DOHH2 (cell line): ENCODE results near the gene TUBB3.

Experiments
- H3F3A ChIP-seq: fragments of 200-600 bp; sonication (generic), shearing (Covaris generic); 2 replicates; pipeline ENCODE4 v1.6.0; 2016; ENCODE audit warnings: antibody characterized with exemption, mild to moderate bottlenecking; ENCODE audit not compliant: control insufficient read depth, insufficient read depth
- H3K27ac ChIP-seq: fragments of 200-600 bp; sonication (generic); 2 replicates; pipeline ENCODE4 v1.5.1; 2014; ENCODE audit warnings: low read depth, mild to moderate bottlenecking, low read length, moderate library complexity
- H3K27me3 ChIP-seq: fragments of 200-600 bp; sonication (generic); 2 replicates; pipeline ENCODE4 v1.6.1; 2014; ENCODE audit warnings: mild to moderate bottlenecking, low read length, mixed read lengths; ENCODE audit not compliant: control insufficient read depth
- H3K36me3 ChIP-seq: fragments of 200-600 bp; sonication (generic); 2 replicates; pipeline ENCODE4 v1.6.1; 2014; ENCODE audit warnings: mild to moderate bottlenecking, low read length, moderate library complexity, mixed read lengths; ENCODE audit not compliant: control insufficient read depth
- H3K4me1 ChIP-seq: fragments of 200-600 bp; sonication (generic); 2 replicates; pipeline ENCODE4 v1.6.1; 2014; ENCODE audit warnings: mild to moderate bottlenecking, low read length, mixed read lengths; ENCODE audit not compliant: control insufficient read depth
- H3K4me2 ChIP-seq: fragments of 200-600 bp; sonication (generic); 2 replicates; pipeline ENCODE4 v1.6.0; 2014; ENCODE audit warnings: mild to moderate bottlenecking, low read length, moderate library complexity
- H3K4me3 ChIP-seq: fragments of 200-600 bp; sonication (generic); 2 replicates; pipeline ENCODE4 v1.5.1; 2014; ENCODE audit warnings: mild to moderate bottlenecking, low read length, mixed read lengths
- H3K79me2 ChIP-seq: fragments of 200-600 bp; sonication (generic); 2 replicates; pipeline ENCODE4 v1.6.1; 2014; ENCODE audit warnings: mild to moderate bottlenecking, low read length, mixed read lengths; ENCODE audit not compliant: control insufficient read depth
- H3K9me2 ChIP-seq: fragments of 200-600 bp; sonication (generic); replicated peaks from 2 replicates; pipeline ENCODE4 v1.6.1; 2014; ENCODE audit warnings: mild to moderate bottlenecking, low read length, mixed read lengths; ENCODE audit not compliant: control insufficient read depth
- H3K9me3 ChIP-seq: fragments of 200-600 bp; sonication (generic); 2 replicates; pipeline ENCODE4 v1.6.1; 2014; ENCODE audit warnings: antibody characterized with exemption, low read length, mixed read lengths; ENCODE audit not compliant: control insufficient read depth, insufficient read depth
- H4K20me1 ChIP-seq: fragments of 200-600 bp; sonication (generic); 2 replicates; pipeline ENCODE4 v1.6.0; 2014; ENCODE audit warnings: low read depth, mild to moderate bottlenecking, antibody characterized with exemption, low read length, moderate library complexity; ENCODE audit not compliant: control insufficient read depth, insufficient read depth
- CTCF ChIP-seq: fragments of 200-600 bp; sonication (generic); IDR thresholded peaks from one replicate; pipeline ENCODE4 v1.5.1; 2014; ENCODE audit warnings: antibody characterized with exemption, mild to moderate bottlenecking, low read depth, low read length; ENCODE audit not compliant: poor library complexity, severe bottlenecking
- EZH2phosphoT487 ChIP-seq: fragments of 200-600 bp; sonication (generic); IDR thresholded peaks from 2 replicates; pipeline ENCODE4 v1.6.1; 2017; ENCODE audit warnings: borderline replicate concordance, mild to moderate bottlenecking, antibody characterized with exemption, low read length, moderate library complexity, mixed read lengths

The TUBB3 gene

GRCh38 chr16:89905511-89906139, 17.5 kb upstream of the TUBB3 start:
- no peaks in the 10 kb centered on the region for H3K27me3 ChIP-seq
- H3K79me2 ChIP-seq: 0 out of 2 replicates have a peak, but pooled peaks cover 5% of the 10 kb centered on the region
- no peaks in the 10 kb centered on the region for H4K20me1 ChIP-seq
- no peak for TF ChIP-seq EZH2phosphoT487
- no peak for TF ChIP-seq CTCF
- peaks cover 11% of the 10 kb centered on the region for H3F3A ChIP-seq
- peaks cover 70% of the 10 kb centered on the region for H3K36me3 ChIP-seq
- H3K27ac ChIP-seq: no peak overlapping the region
- H3K4me2 ChIP-seq: no peak overlapping the region
- H3K4me1 ChIP-seq: peaks cover 25% of the 10 kb centered on the region
- peaks cover 7% of the 10 kb centered on the region; the same call in 1 of the 2 replicates for H3K9me3 ChIP-seq
- H3K9me2 ChIP-seq: no peaks in the 10 kb centered on the region
- H3K4me3 ChIP-seq: no peak overlapping the region

GRCh38 chr16:89906140-89907025, 16.8 kb upstream of the TUBB3 start:
- H3K4me2 ChIP-seq: no peak overlapping the region
- H4K20me1 ChIP-seq: no peaks in the 10 kb centered on the region
- no peak overlapping the region for H3K27ac ChIP-seq
- peaks cover 71% of the 10 kb centered on the region for H3K36me3 ChIP-seq
- peaks cover 11% of the 10 kb centered on the region for H3F3A ChIP-seq
- H3K4me3 ChIP-seq: no peak overlapping the region
- H3K79me2 ChIP-seq: 0 out of 2 replicates have a peak, but pooled peaks cover 6% of the 10 kb centered on the region
- peaks cover 7% of the 10 kb centered on the region; the same call in 1 of the 2 replicates for H3K9me3 ChIP-seq
- no peak for TF ChIP-seq EZH2phosphoT487
- no peak for TF ChIP-seq CTCF
- peaks cover 27% of the 10 kb centered on the region for H3K4me1 ChIP-seq
- no peaks in the 10 kb centered on the region for H3K27me3 ChIP-seq
- H3K9me2 ChIP-seq: no peaks in the 10 kb centered on the region

- no peaks in the 10 kb centered on the region for H3K27me3 ChIP-seq
- H3K4me3 ChIP-seq: no peak overlapping the region
- peaks cover 11% of the 10 kb centered on the region for H3F3A ChIP-seq
- H3K36me3 ChIP-seq: peaks cover 78% of the 10 kb centered on the region
- no peak overlapping the region for H3K27ac ChIP-seq
- H3K4me2 ChIP-seq: no peak overlapping the region
- 0 out of 2 replicates have a peak, but pooled peaks cover 6% of the 10 kb centered on the region for H3K79me2 ChIP-seq
- H3K4me1 ChIP-seq: peaks cover 27% of the 10 kb centered on the region
- H3K9me2 ChIP-seq: no peaks in the 10 kb centered on the region
- H4K20me1 ChIP-seq: no peaks in the 10 kb centered on the region
- peaks cover 7% of the 10 kb centered on the region; the same call in 1 of the 2 replicates for H3K9me3 ChIP-seq
- TF ChIP-seq EZH2phosphoT487 (no peak), CTCF (no peak)
Measured at GRCh38 chr16:89907055-89907814, 15.9 kb upstream of the TUBB3 start.
